HG03571 (cell line): ENCODE data around the gene HBD.
"Not testable (repeated sequence)": the region's sequence is repeated elsewhere in the genome, so short reads cannot be mapped to it uniquely, and the experiment has no call there.

Experiments
- ATAC-seq: cut with Tn5 transposase; IDR thresholded peaks from one replicate; pipeline ENCODE4 v1.9.1; 2021; ENCODE audit not compliant: unreplicated experiment

Gene HBD

GRCh38 chr11:5234381-5234834 is at the start of gene HBD:
Gene HBD, minus strand, starts transcription at chr11:5234483. Its CDS starts 50 bp downstream, at chr11:5234433.
- ATAC-seq: peak; percentile 88

GRCh38 chr11:5283882-5284281 is 49.6 kb upstream of the HBD start:
- ATAC-seq: no peak

- no peak for ATAC-seq
Measured at GRCh38 chr11:5283086-5283485, 48.8 kb upstream of the HBD start.

- no peak for ATAC-seq
Measured at GRCh38 chr11:5282628-5283027, 48.3 kb upstream of the HBD start.

- no peak for ATAC-seq
Measured at GRCh38 chr11:5281596-5281995, 47.3 kb upstream of the HBD start.

- ATAC-seq: peak; percentile 86
Measured at GRCh38 chr11:5280582-5281102, 46.4 kb upstream of the HBD start.

GRCh38 chr11:5279471-5280090 is 45.3 kb upstream of the HBD start:
- ATAC-seq: no peak

- ATAC-seq: no peak
Measured at GRCh38 chr11:5277807-5278382, 43.6 kb upstream of the HBD start.

- ATAC-seq: no peak
Measured at GRCh38 chr11:5276697-5277096, 42.4 kb upstream of the HBD start.

GRCh38 chr11:5275369-5276110 is 41.3 kb upstream of the HBD start:
- ATAC-seq: no peak

- no peak for ATAC-seq
Measured at GRCh38 chr11:5274395-5274794, 40.1 kb upstream of the HBD start.

GRCh38 chr11:5272395-5273017 is 38.2 kb upstream of the HBD start:
- ATAC-seq: no peak

GRCh38 chr11:5269715-5270147 is 35.4 kb upstream of the HBD start, which contains the start of gene HBE1:
Gene HBE1, minus strand, starts transcription at chr11:5269945. Its CDS starts 55 bp downstream, at chr11:5269890.
- no peak for ATAC-seq

GRCh38 chr11:5267033-5267563 is 32.8 kb upstream of the HBD start:
- no peak for ATAC-seq

GRCh38 chr11:5266609-5267008 is 32.3 kb upstream of the HBD start:
- no peak for ATAC-seq

GRCh38 chr11:5265832-5266231 is 31.5 kb upstream of the HBD start:
- ATAC-seq: no peak

GRCh38 chr11:5258543-5259262 is 24.4 kb upstream of the HBD start:
- no peak for ATAC-seq

- no peak for ATAC-seq
Measured at GRCh38 chr11:5257296-5257695, 23.0 kb upstream of the HBD start.

GRCh38 chr11:5254646-5255413 is 20.5 kb upstream of the HBD start, which contains the start of gene HBG2:
Gene HBG2, minus strand, starts transcription at chr11:5254781. Its CDS starts 53 bp downstream, at chr11:5254728.
- ATAC-seq: not testable (repeated sequence)

- ATAC-seq: not testable (repeated sequence)
Measured at GRCh38 chr11:5254023-5254422, 19.7 kb upstream of the HBD start.
